GM21515 (cell line): ENCODE results near the gene CTRB1.
"Not testable (repeated sequence)": the region's sequence is repeated elsewhere in the genome, so short reads cannot be mapped to it uniquely, and the experiment has no call there.

ENCODE experiments used
- ATAC-seq: cut with Tn5 transposase; IDR thresholded peaks from one replicate; pipeline ENCODE4 v1.9.1; 2021; ENCODE audit not compliant: unreplicated experiment

The CTRB1 gene

DNA sequence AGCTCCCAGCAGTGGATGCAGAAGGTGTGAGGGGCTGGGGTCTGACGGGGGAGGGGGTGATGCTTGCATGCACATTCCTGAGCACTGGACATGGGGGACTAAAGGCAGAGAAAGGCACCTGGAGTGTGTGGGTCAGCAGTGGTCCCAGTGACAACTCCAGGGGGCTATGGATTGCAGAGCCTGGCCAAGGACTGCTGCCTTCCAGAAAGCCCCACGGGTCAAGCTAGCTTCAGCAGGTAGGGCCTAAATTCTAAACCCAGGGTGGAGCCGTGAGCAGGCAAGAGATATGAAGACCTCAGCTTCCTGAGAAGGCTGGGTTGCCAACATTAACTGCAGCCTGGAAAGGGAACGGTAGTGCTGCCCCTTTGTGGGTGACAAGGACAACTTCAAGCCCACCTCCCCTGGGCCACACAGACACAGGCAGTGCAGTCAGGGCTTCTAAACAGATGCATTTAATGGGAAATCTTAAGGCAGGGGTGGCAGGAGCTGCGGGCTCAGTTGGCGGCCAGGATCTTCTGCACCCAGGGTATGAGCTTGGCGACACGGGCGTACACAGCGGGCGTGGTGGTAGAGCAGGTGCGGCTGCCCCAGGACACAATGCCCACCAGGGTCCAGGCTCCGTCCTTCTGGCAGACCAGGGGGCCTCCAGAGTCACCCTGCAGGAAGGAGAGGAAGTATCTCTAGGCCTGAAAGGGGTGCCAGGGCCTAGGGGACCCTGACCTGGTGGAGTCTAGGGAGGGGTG, 14.9 kb upstream of the CTRB1 start:
- ATAC-seq = no peak

DNA sequence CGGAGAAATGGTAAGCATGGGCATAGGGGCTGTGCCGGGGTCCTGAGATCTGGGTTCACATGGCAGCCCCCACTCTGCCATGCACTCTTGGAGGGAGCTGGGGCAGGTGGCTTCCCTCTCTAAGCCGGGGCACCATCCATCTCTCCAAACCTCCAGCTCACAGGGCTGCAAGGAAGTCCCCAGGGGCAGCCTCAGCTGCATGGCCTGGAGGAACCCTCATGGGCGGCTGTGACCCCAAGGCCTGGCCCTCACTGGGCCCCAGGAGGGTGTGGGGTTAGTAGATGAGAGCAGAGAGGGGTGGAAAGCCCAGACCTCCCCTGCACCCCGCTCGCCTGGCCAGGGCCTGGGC, 14.4 kb upstream of the CTRB1 start:
- ATAC-seq = no peak

DNA sequence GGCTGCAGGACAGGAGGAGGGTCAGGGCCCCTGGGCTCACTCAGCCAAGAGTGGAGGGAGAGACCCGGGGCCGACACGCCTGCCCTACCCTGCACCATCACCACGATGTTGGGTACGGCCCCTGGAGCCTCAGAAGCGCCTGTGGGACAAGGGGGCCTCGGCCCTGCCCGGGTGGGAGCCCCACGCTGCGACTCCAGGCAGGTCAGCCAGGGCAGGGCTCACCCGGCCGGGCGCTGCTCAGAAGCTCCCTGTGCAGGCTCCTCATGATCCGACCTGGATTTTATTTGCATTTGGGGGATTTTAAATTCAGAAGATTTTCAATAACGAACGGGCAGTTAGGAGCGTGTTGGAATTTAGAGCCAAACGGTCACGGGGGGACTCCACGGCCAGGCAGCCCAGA, 13.9 kb upstream of the CTRB1 start:
- ATAC-seq = not testable (repeated sequence)

DNA sequence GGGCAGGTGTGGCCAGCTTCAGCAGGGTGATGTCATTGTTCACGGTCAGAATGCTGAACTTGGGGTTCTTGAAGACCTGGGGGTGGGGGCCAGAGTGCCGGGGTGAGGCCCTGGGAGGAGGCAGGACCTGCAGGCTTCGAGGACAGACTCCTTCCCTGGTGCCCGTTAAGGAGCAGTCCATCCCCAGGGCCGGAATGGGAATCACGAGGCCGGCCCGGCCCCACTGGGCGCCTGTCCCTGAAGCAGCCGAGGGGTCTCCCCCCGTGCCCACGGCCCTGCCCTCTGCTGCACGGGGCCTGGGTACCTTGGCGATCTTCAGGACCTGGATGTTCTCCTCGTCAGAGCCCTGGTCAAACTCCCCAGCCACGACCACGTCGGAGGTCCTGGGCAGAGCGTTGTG, 13.3 kb upstream of the CTRB1 start:
- not testable (repeated sequence) for ATAC-seq

DNA sequence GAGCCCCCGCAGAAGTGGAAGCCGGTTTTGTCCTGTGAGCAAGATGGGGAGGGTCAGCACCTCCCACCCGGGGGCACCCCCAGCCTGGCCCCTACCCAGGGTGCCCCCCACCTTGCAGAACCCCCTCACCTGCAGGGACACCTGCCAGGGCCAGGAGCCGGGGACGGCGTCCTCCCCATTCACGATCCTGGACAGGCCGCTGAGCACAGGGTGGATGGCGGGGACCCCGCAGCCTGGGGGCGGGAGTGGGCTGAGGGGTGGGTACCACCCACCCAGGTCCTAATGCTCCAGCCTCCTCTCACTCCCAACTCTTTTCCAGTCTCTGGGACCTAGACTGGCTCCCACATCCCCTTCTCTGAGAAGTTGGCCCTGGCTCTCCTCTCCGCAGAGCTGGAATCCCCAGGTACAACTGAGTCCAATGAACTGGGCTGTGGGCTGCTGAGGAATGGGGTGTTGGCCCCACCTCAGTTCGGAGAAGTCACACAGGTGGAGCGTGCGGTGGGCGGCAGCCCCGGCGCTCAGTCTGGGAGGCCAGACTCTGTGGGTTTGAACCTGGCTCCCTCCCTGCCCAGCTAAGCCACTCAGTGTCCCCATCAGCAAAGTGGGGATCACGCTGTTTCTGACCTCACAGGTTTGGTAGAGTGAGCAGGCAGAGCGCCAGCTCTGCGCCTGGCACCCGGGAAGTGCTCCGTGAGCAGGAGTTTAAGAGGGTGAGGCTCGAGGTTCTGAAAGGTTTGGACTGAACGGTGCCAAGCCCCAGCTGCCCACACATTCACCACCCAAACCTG, 12.6 kb upstream of the CTRB1 start:
- ATAC-seq = not testable (repeated sequence)

DNA sequence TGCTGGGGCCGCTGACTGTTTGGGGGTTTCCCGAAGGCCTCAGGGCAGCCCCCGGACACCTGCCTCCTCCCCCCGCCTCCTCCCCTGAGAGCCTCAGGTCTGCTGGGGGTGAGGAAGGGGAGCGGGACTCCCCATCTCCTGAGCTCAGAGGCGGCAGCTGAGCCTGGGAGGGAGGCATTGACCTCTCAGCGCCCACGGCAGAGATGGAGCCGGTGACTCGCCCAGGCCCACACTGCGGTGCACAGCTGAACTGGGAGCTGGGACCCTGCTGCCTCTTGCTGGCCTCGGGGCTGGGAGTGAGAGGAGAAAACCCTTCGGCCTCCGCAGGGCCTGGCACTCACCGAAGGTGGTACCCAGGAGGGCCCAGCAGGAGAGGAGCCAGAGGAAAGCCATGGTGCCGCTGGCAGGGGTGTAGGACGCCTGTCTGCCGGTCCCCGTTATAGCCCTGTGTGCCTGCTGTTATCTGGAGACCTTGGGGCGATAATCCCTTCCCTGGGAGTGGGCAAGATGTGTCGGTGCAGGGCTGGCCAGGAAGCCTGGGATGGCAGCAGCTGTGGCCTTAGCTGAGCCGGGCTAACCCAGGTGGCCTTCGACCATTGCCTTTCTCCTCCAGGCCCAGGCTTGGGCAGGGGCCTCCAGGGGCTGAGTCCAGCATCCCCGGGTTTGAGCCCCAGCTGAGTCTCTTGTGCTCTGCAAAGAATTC, 11.9 kb upstream of the CTRB1 start, which contains the start of gene CTRB2:
CTRB2 (minus strand) TSS at position 413 of the 703 bp plus-strand sequence; CDS start at position 393, 20 bp downstream.
- ATAC-seq = no peak

DNA sequence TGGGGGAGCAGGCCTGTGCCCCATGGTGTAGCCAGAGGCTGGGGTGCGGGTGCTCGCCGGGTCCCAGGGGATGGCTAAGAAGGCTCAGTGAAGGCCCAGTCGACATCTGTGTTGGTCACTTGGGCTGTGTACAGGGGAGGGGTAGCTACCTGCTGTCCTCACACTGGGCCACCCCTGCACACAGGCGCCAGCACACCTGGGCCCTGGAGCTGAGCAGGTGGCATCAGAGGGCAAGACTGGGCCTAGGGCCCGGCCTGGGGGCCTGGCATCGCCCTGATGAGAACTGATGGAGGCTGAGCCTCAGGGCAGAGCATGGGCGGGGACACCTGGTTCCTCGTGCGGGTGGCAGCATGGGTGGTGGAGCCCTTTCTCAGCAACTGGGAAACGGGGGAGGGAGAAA, 11.0 kb upstream of the CTRB1 start:
- ATAC-seq = no peak

DNA sequence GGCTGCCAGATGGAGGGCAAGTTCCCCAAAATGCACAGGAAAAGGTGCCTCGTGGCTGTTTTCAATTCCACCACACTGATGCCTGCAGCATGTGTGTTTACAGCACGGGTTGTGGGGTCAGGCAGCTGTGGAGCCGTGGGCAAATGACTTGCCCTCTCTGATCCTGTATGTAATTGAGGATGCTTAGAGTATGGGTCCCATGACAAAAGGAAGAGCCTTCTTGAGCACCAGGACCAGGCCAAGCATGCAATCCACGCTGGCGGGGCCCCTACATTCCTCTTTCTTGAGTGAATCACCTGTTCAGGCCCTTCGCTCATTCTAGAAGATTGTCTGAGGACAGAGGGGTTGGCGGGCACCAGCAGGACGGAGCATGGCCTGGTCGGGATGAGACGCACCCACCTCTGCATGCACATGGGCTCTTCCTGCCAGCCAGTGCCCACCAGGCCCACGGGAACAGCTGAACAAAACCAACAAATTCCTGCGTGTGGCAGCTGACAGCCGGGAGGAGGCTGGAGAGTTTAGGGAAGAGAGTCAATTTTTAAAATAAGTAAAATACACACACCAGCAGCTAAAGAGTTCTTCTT, 10.5 kb upstream of the CTRB1 start:
- ATAC-seq = no peak

DNA sequence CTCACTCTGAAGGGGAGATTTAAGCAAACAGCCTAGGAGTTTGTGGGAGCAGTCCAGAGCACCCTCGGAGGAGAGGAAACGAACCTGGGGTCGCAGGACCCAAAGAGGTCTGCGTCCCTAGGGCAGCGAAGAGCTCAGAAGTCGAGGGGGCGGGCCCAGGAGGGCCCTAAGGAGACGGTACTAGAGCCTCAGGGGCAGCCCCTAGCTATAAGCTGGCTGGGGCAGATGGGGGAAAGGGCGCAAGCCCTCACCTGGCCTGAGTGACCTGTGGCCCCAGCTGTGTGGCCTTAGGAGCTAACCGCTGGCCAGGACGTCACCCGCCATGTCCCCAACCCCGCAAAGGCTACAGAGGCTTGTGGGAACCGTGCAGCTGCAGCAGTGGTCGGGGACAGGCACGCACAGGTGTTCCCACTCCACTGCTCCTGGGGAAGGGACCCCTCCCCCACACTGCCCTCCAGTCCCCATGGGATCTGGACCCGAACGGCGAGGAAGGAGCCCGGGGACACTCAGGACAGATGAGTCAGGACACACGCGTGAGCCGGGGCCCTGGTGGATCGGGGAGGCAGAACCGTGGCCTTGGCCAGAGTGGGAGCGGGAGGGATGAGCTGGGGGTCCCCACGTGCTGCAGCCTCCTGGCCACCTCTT, 9.8 kb upstream of the CTRB1 start:
- no peak for ATAC-seq

DNA sequence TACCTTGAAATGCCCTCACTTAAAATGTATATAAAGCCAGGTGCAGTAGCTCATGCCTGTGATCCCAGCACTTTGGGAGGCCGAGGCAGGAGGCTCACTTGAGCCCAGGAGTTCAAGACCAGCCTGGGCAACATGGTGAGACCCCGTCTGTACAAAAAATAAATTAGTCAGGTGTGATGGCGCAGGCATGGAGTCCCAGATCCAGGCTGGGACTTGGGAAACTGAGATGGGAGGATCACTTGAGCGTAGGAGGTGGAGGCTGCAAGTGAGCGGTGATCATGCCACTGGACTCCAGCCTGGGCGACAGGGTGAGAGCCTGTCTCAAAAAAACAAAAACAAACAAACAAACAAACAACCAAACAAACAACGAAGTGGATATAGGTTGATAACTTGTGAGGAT, 9.3 kb upstream of the CTRB1 start:
- ATAC-seq = not testable (repeated sequence)

DNA sequence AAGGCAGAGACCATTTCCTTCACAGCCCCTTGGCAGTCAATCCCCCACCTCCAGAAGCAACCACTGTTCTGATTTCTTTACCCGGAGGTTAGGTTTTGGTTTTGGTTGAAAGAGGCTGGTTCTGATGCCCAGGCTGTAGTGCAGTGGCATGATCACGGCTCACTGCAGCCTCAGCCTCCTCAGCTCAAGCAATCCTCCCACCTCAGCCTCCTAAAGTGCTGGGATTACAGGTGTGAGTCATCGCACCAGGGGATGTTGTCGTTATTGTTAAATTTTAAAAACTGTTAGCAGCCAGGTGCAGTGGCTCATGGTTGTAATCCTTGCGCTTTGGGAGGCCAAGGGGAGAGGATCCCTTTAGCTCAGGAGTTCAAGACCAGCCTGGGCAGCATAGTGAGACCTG, 8.8 kb upstream of the CTRB1 start:
- no peak for ATAC-seq

DNA sequence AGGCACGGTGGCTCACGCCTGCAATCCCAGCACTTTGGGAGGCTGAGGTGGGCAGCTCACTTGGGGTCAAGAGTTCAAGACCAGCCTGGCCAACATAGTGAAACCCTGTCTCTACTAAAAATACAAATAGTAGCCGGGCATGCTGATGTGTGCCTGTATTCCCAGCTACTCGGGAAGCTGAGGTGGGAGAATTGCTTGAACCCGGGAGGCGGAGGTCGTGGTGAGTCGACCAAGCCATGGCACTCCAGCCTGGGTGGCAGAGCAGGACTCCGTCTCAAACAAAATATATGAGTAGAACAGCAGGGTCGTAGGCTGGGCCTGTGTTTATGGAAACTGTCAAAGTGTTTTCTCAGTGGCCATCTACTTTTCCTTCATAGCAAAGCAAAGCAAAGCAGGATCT, 7.5 kb upstream of the CTRB1 start:
- not testable (repeated sequence) for ATAC-seq

DNA sequence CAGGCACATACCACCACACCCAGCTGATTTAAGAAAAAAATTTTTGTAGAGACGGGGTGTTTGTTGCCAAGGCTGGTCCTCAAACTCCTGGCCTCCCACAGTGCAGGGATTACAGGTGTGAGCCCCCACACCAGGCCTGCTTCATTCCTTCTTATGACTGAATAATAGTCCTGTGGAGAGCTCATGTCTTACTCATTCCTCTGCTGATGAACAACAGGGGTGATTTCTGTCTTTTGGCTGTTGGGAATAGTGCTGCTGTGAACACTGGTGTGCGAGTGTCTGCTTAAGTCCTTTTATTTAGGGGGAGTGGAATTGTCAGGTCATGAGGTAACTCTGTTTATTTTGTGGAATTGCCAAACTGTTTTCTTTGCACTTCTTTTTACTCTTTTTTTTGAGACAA, 2.7 kb upstream of the CTRB1 start:
- no peak for ATAC-seq

DNA sequence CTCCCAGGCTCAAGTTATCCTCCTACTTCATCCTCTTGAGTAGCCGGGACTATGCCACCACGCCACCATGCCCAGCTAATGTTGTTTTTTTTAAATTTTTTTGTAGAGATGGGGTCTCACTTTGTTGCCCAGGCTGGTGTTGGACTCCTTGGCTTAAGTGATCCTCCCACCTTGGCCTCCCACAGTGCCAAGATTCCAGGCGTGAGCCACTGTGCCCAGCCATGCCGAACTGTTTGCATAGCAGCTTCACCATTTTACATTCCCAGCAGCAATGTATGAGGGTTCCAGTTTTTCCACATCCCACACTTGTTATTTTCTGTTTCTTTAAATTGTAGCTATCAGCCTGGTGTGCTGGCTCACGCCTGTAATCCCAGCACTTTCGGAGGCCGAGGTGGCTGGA, 2.2 kb upstream of the CTRB1 start:
- ATAC-seq = no peak

DNA sequence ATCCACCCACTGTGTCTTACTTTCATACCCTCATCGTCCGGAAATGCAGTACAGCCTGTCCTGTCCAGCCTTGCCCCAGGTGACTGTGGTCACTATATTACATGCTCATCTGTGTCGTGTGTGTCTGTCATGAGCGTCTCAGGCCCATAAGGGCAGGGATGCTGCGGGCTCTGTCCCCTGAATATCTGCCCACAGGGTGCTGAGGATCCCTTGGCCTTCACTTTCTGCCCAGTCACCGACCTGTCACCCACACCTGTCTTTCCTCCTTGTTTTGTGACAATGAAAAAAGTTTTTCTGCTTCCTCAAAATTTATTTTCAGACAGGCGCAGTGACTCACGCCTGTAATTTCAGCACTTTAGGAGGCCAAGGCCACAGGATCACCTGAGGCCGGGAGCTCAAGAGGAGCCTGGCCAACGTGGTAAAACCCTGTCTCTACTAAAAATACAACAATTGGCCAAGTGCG, 1.4 kb upstream of the CTRB1 start:
- ATAC-seq = no peak

DNA sequence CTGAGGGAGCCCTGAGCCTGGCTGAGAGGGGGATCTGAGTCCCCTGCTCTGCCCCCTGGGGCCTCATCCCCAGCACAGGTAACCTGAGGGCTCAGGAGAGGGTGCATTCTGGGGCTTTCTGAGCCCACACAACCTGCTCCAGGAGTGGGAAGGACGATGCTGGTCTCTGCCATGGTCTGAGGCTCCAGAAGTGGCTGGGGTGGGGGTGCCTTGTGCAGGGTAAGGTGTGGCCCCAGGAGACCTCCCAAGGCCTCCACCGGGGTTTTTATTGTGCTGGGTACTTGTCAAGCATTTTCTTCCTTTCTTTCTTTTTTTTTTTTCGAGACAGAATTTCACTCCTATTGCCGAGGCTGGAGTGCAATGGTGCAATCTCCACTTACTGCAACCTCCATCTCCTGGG, 300 bp downstream of the CTRB1 start:
- ATAC-seq = no peak

DNA sequence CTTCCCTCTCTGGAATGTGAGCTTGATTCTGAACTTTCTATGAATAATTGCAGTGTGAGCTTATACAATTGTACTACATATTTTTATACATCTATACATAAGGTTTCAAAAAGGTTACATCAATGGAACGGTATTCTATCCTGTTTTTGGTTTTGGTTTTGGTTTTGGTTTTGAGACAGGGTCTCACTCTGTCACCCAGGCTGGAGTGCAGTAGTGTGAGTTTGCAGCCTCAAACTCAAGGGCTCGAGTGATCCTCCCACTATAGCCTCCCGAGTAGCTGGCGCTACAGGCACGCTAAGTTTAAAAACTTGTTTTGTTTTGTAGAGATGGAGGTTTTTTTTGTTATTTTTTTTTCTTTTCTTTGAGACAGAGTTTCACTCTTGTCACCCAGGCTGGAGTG, 1.1 kb downstream of the CTRB1 start:
- no peak for ATAC-seq

DNA sequence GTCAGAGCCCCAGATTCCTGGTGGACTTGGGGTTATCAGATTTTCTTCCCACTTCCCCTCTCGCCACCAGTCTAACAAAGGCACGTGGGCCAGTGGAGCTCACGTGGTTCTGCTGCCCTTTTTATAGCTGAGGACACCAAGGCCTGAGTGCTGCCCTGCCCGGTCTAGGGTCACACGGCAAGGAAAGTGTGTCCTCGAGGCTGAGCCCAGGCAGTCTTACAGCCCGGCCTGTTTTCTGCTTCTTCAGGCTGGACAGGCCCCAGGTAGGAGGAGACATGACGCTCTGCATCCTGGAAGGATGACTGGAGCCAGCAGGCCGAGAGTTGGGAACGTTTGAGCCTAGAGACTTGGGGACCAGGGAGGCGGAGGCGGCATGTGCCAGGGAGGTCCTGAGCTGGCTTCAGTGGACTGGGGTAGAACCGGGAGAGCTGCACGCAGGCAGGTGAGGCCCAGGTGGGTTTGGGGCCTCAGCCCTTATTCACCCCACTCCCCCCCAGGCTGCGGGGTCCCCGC, 3.5 kb downstream of the CTRB1 start:
- ATAC-seq = no peak

DNA sequence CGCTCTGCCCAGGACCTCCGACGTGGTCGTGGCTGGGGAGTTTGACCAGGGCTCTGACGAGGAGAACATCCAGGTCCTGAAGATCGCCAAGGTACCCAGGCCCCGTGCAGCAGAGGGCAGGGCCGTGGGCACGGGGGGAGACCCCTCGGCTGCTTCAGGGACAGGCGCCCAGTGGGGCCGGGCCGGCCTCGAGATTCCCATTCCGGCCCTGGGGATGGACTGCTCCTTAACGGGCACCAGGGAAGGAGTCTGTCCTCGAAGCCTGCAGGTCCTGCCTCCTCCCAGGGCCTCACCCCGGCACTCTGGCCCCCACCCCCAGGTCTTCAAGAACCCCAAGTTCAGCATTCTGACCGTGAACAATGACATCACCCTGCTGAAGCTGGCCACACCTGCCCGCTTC, 4.3 kb downstream of the CTRB1 start:
- not testable (repeated sequence) for ATAC-seq

DNA sequence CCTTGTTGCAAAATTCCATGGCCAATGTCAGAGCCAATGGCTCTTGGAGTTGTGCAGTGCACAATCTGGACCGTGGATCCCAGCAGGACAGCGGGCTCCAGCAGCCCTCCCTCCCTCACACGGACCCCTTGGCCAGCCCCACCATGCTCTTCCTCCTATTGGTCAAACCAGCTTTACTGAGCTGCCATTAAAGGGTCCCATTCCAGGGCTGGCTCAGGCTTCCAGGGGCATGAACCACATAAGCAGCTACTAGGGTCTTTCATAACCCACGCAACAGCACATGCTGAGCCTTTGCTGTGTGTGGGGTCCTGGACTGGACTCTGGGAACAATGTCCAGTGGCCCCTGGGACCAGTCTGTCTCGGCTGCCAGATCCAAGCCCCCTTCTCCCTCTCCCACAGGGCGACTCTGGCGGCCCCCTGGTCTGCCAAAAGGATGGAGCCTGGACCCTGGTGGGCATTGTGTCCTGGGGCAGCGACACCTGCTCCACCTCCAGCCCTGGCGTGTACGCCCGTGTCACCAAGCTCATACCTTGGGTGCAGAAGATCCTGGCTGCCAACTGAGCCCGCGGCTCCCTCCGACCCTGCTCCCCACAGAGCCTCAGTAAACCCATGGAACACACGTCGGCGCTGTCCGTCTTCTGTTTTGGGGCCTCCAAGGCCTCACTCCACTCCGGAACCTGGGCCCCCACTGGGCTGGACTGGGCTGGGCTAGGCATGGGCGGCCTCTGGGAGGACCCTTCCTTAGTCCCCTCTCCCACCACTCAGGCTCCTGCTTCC, 5.7 kb downstream of the CTRB1 start:
- ATAC-seq = no peak
